WERI-Rb-1 (cell line): ENCODE measurements around the gene EFCAB8.

Source experiments
- DNase-seq: peaks from one replicate; pipeline ENCODE4 v3.0.0-alpha.2; 2020
- H3K27ac ChIP-seq: fragments of 250-450 bp; sonication (Bioruptor Pico); 2 replicates; pipeline ENCODE4 v1.5.1; 2020; ENCODE audit warnings: mild to moderate bottlenecking, moderate library complexity
- H3K27me3 ChIP-seq: fragments of 250-450 bp; sonication (Bioruptor Pico); 2 replicates; pipeline ENCODE4 v1.5.1; 2021; ENCODE audit warnings: mild to moderate bottlenecking, low read depth, moderate library complexity; ENCODE audit not compliant: insufficient read depth, severe bottlenecking
- H3K36me3 ChIP-seq: fragments of 250-450 bp; sonication (Bioruptor Pico); 2 replicates; pipeline ENCODE4 v1.5.1; 2020; ENCODE audit warnings: mild to moderate bottlenecking, moderate library complexity
- H3K4me3 ChIP-seq: 2 replicates; pipeline ENCODE4 v1.5.1; 2011; ENCODE audit warnings: low read depth, mild to moderate bottlenecking, control low read depth, low read length
- H3K9me3 ChIP-seq: fragments of 250-450 bp; sonication (Bioruptor Pico); 2 replicates; pipeline ENCODE4 v1.5.1; 2021; ENCODE audit warnings: mild to moderate bottlenecking, moderate library complexity; ENCODE audit not compliant: severe bottlenecking
- TF ChIP-seq, protein P1 (sequence below): IDR thresholded peaks from 2 replicates; pipeline ENCODE4 v1.5.1; 2011; ENCODE audit warnings: low read depth, mild to moderate bottlenecking, control low read depth, inconsistent platforms, low read length

EFCAB8 gene

DNA sequence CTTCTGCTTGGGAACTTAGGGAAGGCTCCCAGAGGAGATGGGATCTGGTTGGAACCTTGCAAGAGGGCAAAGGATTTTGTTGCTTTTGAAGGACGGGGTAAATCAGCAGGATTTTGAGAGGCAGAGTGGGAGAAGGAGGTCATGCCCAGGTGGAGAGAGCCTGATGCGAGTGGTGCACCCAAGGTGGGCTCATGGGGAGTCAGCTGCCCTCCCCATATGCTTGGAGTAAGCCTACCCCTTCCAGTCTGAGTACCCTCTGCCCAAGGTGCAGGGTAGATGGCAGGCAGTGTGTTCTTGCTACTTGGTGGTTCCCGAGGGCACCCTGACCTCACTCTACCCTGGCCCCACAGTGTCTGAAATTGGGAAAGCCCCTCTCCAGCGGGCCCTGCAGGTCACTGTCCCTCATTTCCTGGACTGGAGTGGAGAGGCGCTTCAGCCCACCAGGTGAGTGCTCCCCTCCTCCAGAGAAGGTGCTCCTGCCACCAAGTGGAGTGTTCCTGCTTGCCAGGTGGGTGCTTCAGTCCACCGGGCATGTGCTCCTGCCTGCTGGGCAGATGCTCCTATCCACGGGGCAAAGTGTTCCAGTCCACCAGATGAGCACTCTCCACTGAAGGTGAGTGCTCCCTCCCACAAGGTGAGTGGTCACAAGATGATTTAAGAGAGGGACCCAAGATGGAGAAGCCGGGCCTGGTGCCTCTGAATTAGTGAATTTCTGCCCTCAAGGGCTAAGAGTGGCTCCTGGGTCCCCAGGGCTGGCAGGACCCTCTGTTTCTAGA lies 152.1 kb downstream of the EFCAB8 start:
- Histone ChIP-seq H3K27ac (no peak overlapping the region), H3K9me3 (no peaks in the 10 kb centered on the region), H3K4me3 (no peak overlapping the region), H3K36me3 (no peaks in the 10 kb centered on the region), H3K27me3 (no peaks in the 10 kb centered on the region)
- DNase-seq = no peak
- TF ChIP-seq, protein P1, sequence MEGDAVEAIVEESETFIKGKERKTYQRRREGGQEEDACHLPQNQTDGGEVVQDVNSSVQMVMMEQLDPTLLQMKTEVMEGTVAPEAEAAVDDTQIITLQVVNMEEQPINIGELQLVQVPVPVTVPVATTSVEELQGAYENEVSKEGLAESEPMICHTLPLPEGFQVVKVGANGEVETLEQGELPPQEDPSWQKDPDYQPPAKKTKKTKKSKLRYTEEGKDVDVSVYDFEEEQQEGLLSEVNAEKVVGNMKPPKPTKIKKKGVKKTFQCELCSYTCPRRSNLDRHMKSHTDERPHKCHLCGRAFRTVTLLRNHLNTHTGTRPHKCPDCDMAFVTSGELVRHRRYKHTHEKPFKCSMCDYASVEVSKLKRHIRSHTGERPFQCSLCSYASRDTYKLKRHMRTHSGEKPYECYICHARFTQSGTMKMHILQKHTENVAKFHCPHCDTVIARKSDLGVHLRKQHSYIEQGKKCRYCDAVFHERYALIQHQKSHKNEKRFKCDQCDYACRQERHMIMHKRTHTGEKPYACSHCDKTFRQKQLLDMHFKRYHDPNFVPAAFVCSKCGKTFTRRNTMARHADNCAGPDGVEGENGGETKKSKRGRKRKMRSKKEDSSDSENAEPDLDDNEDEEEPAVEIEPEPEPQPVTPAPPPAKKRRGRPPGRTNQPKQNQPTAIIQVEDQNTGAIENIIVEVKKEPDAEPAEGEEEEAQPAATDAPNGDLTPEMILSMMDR = no peak
